ENCODE measurements around the gene DIPK2B.
A peak's percentile ranks its signal among the peaks of the same experiment; 100 is the strongest.

The DIPK2B gene

GRCh38 chrX:45200741-45201234 lies at the start of gene DIPK2B:
Gene DIPK2B, minus strand, starts transcription at chrX:45200876. Its CDS starts 50 bp downstream, at chrX:45200826.
- DNase-seq (ENCODE audit: low spot score) = no peak

- DNase-seq (ENCODE audit: low spot score) = peak; percentile 10
Measured at GRCh38 chrX:45240301-45240700, 39.6 kb upstream of the DIPK2B start.

GRCh38 chrX:45238489-45238888 lies 37.8 kb upstream of the DIPK2B start:
- DNase-seq (ENCODE audit: low spot score) = no peak

- no peak for DNase-seq (ENCODE audit: low spot score)
Measured at GRCh38 chrX:45233531-45233930, 32.9 kb upstream of the DIPK2B start.

GRCh38 chrX:45232139-45232538 lies 31.5 kb upstream of the DIPK2B start:
- peak; percentile 2 for DNase-seq (ENCODE audit: low spot score)

- peak; percentile 23 for DNase-seq (ENCODE audit: low spot score)
Measured at GRCh38 chrX:45230410-45230809, 29.7 kb upstream of the DIPK2B start.

GRCh38 chrX:45229348-45229747 lies 28.7 kb upstream of the DIPK2B start:
- no peak for DNase-seq (ENCODE audit: low spot score)

GRCh38 chrX:45228126-45228525 lies 27.4 kb upstream of the DIPK2B start:
- DNase-seq (ENCODE audit: low spot score) = peak; percentile 1

GRCh38 chrX:45208121-45208856 lies 7.6 kb upstream of the DIPK2B start:
- no peak for DNase-seq (ENCODE audit: low spot score)

GRCh38 chrX:45202171-45202570 lies 1.5 kb upstream of the DIPK2B start:
- DNase-seq (ENCODE audit: low spot score) = no peak

GRCh38 chrX:45198706-45199105 lies 2.0 kb downstream of the DIPK2B start:
- no peak for DNase-seq (ENCODE audit: low spot score)

- no peak for DNase-seq (ENCODE audit: low spot score)
Measured at GRCh38 chrX:45198301-45198700, 2.4 kb downstream of the DIPK2B start.

- no peak for DNase-seq (ENCODE audit: low spot score)
Measured at GRCh38 chrX:45196701-45197100, 4.0 kb downstream of the DIPK2B start.

- DNase-seq (ENCODE audit: low spot score) = peak; percentile 72
Measured at GRCh38 chrX:45191820-45192409, 8.8 kb downstream of the DIPK2B start.

GRCh38 chrX:45191383-45191782 lies 9.3 kb downstream of the DIPK2B start:
- no peak for DNase-seq (ENCODE audit: low spot score)

GRCh38 chrX:45187731-45188130 lies 12.9 kb downstream of the DIPK2B start:
- DNase-seq (ENCODE audit: low spot score) = peak; percentile 8

GRCh38 chrX:45186643-45187026 lies 14.0 kb downstream of the DIPK2B start:
- DNase-seq (ENCODE audit: low spot score) = no peak

- no peak for DNase-seq (ENCODE audit: low spot score)
Measured at GRCh38 chrX:45184211-45184610, 16.5 kb downstream of the DIPK2B start.

- DNase-seq (ENCODE audit: low spot score) = no peak
Measured at GRCh38 chrX:45172890-45173289, 27.8 kb downstream of the DIPK2B start.

GRCh38 chrX:45166781-45167180 lies 33.9 kb downstream of the DIPK2B start:
- no peak for DNase-seq (ENCODE audit: low spot score)

- no peak for DNase-seq (ENCODE audit: low spot score)
Measured at GRCh38 chrX:45165726-45166125, 35.0 kb downstream of the DIPK2B start.

GRCh38 chrX:45164995-45165394 lies 35.7 kb downstream of the DIPK2B start:
- DNase-seq (ENCODE audit: low spot score) = no peak

- DNase-seq (ENCODE audit: low spot score) = peak; percentile 8
Measured at GRCh38 chrX:45164021-45164621, 36.6 kb downstream of the DIPK2B start.

Measured in Ammon's horn (tissue), 1 donor.